WERI-Rb-1 (cell line): ENCODE data around the gene KCNQ4.

Experiments used
- DNase-seq: peaks from one replicate; pipeline ENCODE4 v3.0.0-alpha.2; 2020
- H3K27ac ChIP-seq: fragments of 250-450 bp; sonication (Bioruptor Pico); 2 replicates; pipeline ENCODE4 v1.5.1; 2020; ENCODE audit warnings: mild to moderate bottlenecking, moderate library complexity
- H3K27me3 ChIP-seq: fragments of 250-450 bp; sonication (Bioruptor Pico); 2 replicates; pipeline ENCODE4 v1.5.1; 2021; ENCODE audit warnings: mild to moderate bottlenecking, low read depth, moderate library complexity; ENCODE audit not compliant: insufficient read depth, severe bottlenecking
- H3K36me3 ChIP-seq: fragments of 250-450 bp; sonication (Bioruptor Pico); 2 replicates; pipeline ENCODE4 v1.5.1; 2020; ENCODE audit warnings: mild to moderate bottlenecking, moderate library complexity
- H3K4me3 ChIP-seq: 2 replicates; pipeline ENCODE4 v1.5.1; 2011; ENCODE audit warnings: low read depth, mild to moderate bottlenecking, control low read depth, low read length
- H3K9me3 ChIP-seq: fragments of 250-450 bp; sonication (Bioruptor Pico); 2 replicates; pipeline ENCODE4 v1.5.1; 2021; ENCODE audit warnings: mild to moderate bottlenecking, moderate library complexity; ENCODE audit not compliant: severe bottlenecking
- CTCF ChIP-seq: IDR thresholded peaks from 2 replicates; pipeline ENCODE4 v1.5.1; 2011; ENCODE audit warnings: low read depth, mild to moderate bottlenecking, control low read depth, inconsistent platforms, low read length

The KCNQ4 gene

GRCh38 chr1:40884055-40884795 is 100.6 kb downstream of the KCNQ4 start:
- no peak for TF ChIP-seq CTCF
- Histone ChIP-seq H3K9me3 (no peaks in the 10 kb centered on the region), H3K27ac (no peak overlapping the region), H3K4me3 (no peak overlapping the region), H3K36me3 (no peaks in the 10 kb centered on the region), H3K27me3 (no peaks in the 10 kb centered on the region)
- DNase-seq: no peak

DNA sequence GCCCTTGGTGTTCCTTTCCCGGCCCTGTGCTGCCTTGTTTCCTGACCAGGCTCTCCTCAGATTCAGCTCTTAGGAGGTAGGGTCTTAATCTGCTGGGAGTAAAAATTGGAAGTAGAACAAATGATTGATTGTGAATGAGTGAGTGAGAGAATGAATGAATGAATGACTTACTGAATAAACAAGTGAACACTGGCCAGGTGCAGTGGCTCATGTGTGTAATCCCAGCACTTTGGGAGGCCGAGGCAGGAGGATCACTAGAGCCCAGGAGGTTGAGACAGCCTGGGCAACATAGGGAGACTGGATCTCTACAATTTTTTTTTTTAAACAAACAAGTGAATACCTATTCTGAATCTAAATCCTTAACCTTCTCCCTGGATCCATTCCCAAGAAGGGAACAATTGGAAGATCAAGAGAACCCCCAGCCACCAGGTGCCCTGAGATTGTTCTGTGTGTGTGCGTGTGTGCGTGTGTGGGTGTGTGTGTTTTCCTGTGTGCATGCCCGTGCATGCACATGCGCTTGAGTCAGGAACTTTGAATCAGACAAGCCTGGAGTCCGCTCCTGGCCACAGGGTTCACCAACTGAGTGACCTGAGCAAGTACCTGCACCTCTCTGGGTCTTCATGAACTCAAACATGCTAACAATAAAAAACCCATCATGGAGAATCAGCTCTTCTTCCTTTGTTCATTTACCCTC is 102.9 kb downstream of the KCNQ4 start:
- Histone ChIP-seq H3K4me3 (no peak overlapping the region), H3K36me3 (no peaks in the 10 kb centered on the region), H3K27ac (no peak overlapping the region), H3K9me3 (no peaks in the 10 kb centered on the region), H3K27me3 (no peaks in the 10 kb centered on the region)
- TF ChIP-seq CTCF: no peak
- no peak for DNase-seq

DNA sequence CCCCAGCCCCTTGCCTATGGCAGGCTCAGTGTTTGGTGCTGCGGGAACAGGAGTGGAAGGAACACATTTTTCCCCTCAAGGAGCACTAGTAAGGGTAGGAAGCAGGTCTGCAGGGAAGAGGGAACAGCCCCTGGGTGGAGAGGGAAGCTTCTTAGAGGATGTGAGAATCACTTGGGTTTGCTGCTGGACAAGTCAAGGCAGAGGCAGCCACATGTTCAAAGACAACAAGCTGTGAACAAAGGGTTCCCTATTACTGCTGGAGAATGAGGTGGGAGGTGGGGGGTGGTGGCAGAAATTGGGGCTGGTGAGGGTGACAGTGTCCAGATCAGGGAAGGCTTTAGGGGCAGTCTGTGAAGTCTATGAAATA is 103.4 kb downstream of the KCNQ4 start:
- Histone ChIP-seq H3K27ac (no peak overlapping the region), H3K36me3 (no peaks in the 10 kb centered on the region), H3K4me3 (no peak overlapping the region), H3K27me3 (no peaks in the 10 kb centered on the region), H3K9me3 (no peaks in the 10 kb centered on the region)
- DNase-seq: no peak
- no peak for TF ChIP-seq CTCF

GRCh38 chr1:40887652-40888051 is 104.1 kb downstream of the KCNQ4 start:
- Histone ChIP-seq H3K36me3 (no peaks in the 10 kb centered on the region), H3K27ac (no peak overlapping the region), H3K4me3 (no peak overlapping the region), H3K27me3 (no peaks in the 10 kb centered on the region), H3K9me3 (no peaks in the 10 kb centered on the region)
- no peak for DNase-seq
- TF ChIP-seq CTCF: no peak
